IPS-NIHi7 (cell line): ENCODE data around the gene TFPT.

Source experiments
- DNase-seq: peaks from one replicate; pipeline ENCODE4 v3.0.0; 2012; ENCODE audit warnings: mixed read lengths; ENCODE audit errors: extremely low spot score

Gene TFPT

GRCh38 chr19:54081032-54081431 is 34.4 kb downstream of the TFPT start, which contains the start of gene TARM1:
TARM1 (minus strand) TSS chr19:54081365; CDS start chr19:54081340, 25 bp downstream.
- no peak for DNase-seq

GRCh38 chr19:54077334-54077733 is 38.1 kb downstream of the TFPT start:
- no peak for DNase-seq

GRCh38 chr19:54074851-54075250 is 40.6 kb downstream of the TFPT start:
- no peak for DNase-seq

- DNase-seq, result no peak
These were observed 41.6 kb downstream of the TFPT start for GRCh38 chr19:54073829-54074228.

GRCh38 chr19:54069470-54069869 is 46.0 kb downstream of the TFPT start:
- no peak for DNase-seq

- DNase-seq, result no peak
These were observed 51.9 kb downstream of the TFPT start, which contains the start of gene VSTM1 for GRCh38 chr19:54063350-54064116. VSTM1 (minus strand) TSS chr19:54063897; CDS start chr19:54063777, 120 bp downstream.

GRCh38 chr19:54062643-54063042 is 52.8 kb downstream of the TFPT start:
- no peak for DNase-seq
